SKM-1 (cell line): ENCODE results near the gene PLPP4.

ENCODE experiments used
- DNase-seq: peaks from one replicate; lab custom pipeline; 2025; ENCODE audit not compliant: unreplicated experiment; lab: John Stamatoyannopoulos, UW

The PLPP4 gene

GRCh38 chr10:120456143-120456625 lies 843 bp upstream of the PLPP4 start:
- DNase-seq, result no peak

DNA sequence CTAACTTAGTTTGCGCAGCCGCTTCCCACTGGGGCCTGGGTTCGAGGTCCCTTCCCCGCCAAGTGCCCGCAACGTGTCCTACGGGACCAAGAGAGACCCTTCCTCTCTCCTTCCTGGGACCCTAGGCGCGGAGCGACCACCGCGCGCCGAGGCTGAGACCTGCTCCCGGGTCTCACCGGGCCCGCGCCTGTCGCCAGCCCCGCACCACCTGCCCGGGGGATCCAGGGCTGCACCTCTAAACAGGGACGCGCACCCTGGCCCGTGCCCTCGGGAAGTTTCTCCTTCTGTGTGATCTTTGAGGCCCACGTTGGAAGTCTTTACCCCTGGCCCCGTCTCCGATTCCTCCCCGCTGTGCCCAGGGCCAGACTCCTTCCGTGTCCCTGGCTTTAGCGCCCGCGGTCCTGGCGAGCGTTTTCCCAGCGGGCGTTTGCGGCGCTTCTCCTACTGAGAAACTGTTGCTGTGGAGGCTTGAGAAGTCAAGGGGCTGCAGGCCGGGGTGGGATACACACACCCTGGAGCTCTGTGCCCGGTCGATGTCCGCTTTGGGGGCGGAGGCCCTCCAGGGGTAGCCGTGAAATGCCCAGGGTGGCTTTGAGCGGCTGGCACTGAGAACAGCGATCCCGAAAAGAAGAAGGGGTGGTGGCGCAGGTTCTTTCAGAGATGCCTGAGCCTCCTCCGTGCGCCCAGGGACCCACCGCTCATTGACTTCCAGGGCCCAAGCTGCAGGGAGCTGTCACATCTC lies 575 bp downstream of the PLPP4 start:
- no peak for DNase-seq

- no peak for DNase-seq
These were observed 1.4 kb downstream of the PLPP4 start for GRCh38 chr10:120458432-120458831.

- no peak for DNase-seq
These were observed 2.2 kb downstream of the PLPP4 start for GRCh38 chr10:120459185-120459584.

DNA sequence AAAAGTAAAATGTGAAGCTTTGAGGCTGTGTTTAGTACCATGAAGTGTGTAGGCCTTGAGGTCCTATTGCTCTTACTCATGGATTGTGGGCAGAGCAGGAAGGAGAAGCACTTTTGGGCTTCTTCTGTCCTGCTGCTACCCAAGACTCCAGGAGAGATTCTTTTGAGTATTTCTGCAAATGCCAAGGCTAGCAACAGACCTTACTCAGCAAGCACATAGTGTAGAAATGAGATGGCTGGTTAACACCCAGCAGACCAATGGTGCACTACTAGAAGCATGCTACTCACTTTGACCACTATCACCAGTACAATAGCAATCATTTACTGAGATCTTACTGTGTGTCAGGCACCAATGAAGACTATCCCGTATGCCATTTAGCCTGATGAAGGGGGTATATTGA lies 3.2 kb downstream of the PLPP4 start:
- no peak for DNase-seq

- DNase-seq, result no peak
These were observed 3.7 kb downstream of the PLPP4 start for GRCh38 chr10:120460776-120461175.

- DNase-seq, result no peak
These were observed 5.1 kb downstream of the PLPP4 start for GRCh38 chr10:120462018-120462682.

GRCh38 chr10:120465138-120465537 lies 8.1 kb downstream of the PLPP4 start:
- no peak for DNase-seq

GRCh38 chr10:120466006-120466405 lies 9.0 kb downstream of the PLPP4 start:
- no peak for DNase-seq

- DNase-seq, result no peak
These were observed 16.6 kb downstream of the PLPP4 start for GRCh38 chr10:120473593-120473992.

- DNase-seq, result no peak
These were observed 17.9 kb downstream of the PLPP4 start for GRCh38 chr10:120474956-120475355.

GRCh38 chr10:120475844-120476791 lies 19.1 kb downstream of the PLPP4 start:
- DNase-seq, result no peak

GRCh38 chr10:120477021-120477742 lies 20.2 kb downstream of the PLPP4 start:
- no peak for DNase-seq

- DNase-seq, result no peak
These were observed 20.7 kb downstream of the PLPP4 start for GRCh38 chr10:120477743-120478141.

GRCh38 chr10:120478386-120478785 lies 21.4 kb downstream of the PLPP4 start:
- no peak for DNase-seq

GRCh38 chr10:120479506-120479905 lies 22.5 kb downstream of the PLPP4 start:
- DNase-seq, result no peak

DNA sequence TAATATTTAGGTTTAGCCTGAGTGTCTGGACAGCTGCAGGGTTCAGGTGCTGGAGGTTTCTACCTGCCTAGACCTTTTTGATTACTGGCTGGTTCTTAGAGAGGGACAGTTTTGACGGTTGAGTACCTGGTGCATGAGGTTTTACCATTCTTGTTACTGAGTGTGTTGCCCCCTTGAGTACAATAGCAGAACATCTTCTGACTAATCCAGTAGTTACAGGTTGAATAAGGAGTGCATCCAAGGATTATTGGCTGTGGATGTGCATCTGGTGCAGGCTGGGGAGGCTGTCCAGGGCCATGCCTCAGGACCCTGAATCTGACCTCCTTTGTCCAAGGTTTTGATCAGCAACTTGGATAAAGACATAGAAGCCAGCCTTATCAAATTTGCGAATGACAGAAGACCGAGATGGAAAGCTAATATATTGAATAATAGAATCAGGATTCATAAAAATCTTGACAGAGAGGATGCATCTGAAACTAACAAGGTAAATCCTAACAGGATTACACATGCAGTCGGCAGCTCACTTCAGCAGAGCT lies 23.1 kb downstream of the PLPP4 start:
- DNase-seq, result no peak

DNA sequence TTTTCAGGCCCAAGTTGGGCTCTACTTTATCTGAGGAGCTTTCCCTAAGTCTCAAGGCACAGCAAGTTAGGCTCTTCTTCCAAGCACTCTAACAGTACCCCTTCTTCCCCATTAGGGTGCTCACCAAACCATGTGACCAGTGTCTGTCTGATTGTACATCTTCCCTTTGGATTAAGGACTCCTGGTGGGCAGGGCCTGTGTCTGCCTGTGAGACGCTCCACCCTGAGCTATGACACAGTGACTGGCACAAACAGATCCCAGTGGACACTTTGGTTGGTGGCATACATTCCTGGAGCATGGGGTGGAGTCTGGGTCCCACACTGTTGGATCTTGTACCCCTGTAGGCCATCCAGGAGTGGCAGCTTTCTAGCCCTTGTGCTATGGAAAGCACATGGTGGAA lies 23.8 kb downstream of the PLPP4 start:
- DNase-seq, result no peak

DNA sequence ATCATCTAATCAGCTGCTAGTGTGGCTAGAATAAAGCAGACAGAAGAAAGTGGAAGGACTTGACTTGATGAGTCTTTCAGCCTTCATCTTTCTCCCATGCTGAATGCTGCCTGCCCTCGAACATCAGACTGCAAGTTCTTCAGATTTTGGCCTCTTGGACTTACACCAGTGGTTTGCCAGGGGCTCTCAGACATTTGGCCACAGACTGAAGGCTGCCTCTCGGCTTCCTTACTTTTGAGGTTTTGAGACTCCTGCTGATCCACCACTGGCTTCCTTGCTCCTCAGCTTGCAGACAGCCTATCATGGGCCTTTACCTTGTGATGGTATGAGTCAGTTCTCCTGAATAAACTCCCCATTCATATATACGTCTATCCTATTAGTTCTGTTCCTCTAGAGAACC lies 26.0 kb downstream of the PLPP4 start:
- DNase-seq, result no peak

DNA sequence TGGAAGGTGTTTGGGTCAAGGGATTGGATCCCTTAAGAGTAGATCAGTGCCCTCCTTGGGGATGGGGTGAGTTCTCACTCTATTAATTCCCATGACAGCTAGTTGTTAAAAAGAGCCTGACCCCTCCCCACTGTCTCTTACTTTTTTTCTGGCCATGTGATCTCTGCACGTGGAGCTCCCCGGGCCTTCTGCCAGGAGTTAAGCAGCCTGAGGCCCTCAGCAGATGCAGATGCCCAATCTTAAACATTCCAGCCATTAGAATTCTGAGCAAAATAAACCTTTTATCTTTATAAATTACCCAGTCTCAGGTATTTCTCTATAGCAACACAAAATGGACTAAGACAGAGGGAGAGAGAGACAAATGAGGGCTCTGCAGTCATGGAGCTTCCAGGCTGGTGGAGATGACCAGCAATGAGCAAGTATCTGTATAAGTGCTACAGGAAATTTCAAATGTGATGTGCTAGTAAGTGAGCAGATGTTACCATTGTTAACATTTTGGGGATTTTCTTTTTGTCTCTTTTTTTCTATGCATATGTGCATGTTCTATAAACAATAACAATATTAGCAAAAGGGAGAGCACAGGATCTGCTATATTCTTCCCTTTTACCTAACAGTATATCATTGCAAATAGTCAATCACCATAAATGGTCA lies 26.7 kb downstream of the PLPP4 start:
- no peak for DNase-seq
